Adrenal gland (tissue), 5 donors: ENCODE results near the gene DNAH12.

Source experiments
- POLR2A ChIP-seq, 2 donors: fragments of 450-650 bp; IDR thresholded peaks; one replicate each; pipeline ENCODE4 v1.6.1; 2017; ENCODE audit warnings: antibody characterized with exemption in 2 of 2, mild to moderate bottlenecking in 2 of 2, moderate library complexity in 1 of 2
- TF ChIP-seq, protein P1 (sequence below), 6 experiments: fragments of 450-650 bp in 4 of 6; fragments of 200-600 bp in 2 of 6; sonication (generic) in 1 of 6; IDR thresholded peaks; 1 replicate in 5 of 6; 2 replicates in 1 of 6; pipeline versions ENCODE4 v1.5.1 to v1.8.0; 2016 to 2021; ENCODE audit warnings: antibody characterized with exemption in 6 of 6, mild to moderate bottlenecking in 2 of 6, moderate library complexity in 1 of 6
- donor health status: DM: no; HTN: no; CAD: no.

DNA sequence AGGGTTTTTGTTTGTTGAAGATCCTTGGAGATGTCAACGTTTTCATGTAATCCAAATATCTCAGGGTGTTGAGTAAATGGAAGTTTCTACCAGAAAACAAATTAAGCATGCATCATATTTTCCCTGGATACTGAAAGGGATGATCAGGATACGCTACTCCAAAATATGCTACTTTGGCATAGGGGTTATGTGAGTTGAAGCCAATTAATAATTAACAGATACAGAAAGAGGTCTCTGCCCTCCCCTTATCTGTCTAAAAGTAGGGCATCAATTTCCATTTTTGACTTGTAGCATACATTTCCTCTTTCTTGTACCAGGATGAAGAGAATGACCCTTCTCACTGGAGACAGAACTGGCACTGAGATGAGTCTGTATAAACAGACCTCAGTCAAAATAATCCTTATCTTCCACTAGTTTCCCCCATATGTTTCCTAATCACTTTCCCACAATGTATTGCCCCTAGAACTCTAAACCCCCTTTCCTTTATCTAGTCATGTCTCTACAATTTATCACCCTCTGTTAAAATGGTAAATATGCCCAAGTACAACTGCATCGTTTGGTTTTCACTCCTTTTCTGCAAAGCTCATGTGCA lies 234.3 kb downstream of the DNAH12 start:
- no peak for TF ChIP-seq POLR2A (IDR thresholded peaks at IDR 0.05)
- TF ChIP-seq, protein P1, sequence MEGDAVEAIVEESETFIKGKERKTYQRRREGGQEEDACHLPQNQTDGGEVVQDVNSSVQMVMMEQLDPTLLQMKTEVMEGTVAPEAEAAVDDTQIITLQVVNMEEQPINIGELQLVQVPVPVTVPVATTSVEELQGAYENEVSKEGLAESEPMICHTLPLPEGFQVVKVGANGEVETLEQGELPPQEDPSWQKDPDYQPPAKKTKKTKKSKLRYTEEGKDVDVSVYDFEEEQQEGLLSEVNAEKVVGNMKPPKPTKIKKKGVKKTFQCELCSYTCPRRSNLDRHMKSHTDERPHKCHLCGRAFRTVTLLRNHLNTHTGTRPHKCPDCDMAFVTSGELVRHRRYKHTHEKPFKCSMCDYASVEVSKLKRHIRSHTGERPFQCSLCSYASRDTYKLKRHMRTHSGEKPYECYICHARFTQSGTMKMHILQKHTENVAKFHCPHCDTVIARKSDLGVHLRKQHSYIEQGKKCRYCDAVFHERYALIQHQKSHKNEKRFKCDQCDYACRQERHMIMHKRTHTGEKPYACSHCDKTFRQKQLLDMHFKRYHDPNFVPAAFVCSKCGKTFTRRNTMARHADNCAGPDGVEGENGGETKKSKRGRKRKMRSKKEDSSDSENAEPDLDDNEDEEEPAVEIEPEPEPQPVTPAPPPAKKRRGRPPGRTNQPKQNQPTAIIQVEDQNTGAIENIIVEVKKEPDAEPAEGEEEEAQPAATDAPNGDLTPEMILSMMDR (IDR thresholded peaks at IDR 0.05), result no peak
